ENCODE data around the gene PPP1R1C.
"Not testable (repeated sequence)": the region's sequence is repeated elsewhere in the genome, so short reads cannot be mapped to it uniquely, and the experiment has no call there.

Gene PPP1R1C

DNA sequence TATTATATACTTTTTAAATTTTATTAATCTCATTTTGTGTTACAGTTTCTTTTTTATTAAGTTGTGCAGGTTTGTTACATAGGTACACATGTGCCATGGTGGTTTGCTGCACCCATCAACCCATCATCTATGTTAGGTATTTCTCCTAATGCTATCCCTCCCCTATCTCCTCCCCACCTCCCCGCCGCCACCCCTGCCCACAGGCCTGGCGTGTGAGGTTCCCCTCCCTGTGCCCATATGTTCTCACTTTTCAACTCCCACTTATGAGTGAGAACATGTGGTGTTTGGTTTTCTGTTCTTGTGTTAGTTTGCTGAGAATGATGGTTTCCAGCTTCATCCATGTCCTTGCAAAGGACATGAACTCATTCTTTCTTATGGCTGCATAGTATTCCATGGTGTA lies 29.8 kb upstream of the PPP1R1C start:
- not testable (repeated sequence) for H3K9ac ChIP-seq (ENCODE audit: low read depth, low read length); H3K9me3 ChIP-seq (ENCODE audit: control insufficient read depth, insufficient read depth, low read length); H3K4me1 ChIP-seq (ENCODE audit: insufficient read depth, low read length)

DNA sequence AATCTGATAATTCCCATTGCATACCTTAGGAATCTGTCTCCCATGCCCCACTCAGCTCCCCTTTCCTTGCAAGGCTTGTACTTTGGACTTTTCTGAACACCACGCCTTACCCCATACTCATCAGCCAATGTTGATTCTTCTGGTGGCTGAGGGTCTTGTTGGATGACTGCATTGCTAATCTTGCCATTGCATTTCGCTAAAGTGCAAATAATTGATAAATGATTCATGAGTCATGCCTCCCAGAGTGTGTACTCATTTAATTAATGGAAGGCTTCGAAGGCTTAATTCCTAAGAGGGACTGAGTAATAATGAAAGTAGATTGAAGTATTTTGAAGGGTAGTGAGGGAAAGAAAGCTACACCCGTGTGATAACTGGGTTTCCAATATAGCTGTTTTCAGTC lies 28.0 kb upstream of the PPP1R1C start:
- Histone ChIP-seq H3K9ac (ENCODE audit: low read depth, low read length) (no peak overlapping the region), H3K9me3 (ENCODE audit: control insufficient read depth, insufficient read depth, low read length) (no peaks in the 10 kb centered on the region), H3K36me3 (ENCODE audit: insufficient read depth, low read length) (no peaks in the 10 kb centered on the region), H3K4me1 (ENCODE audit: insufficient read depth, low read length) (peaks cover 3% of the 10 kb centered on the region; the same call in 1 of the 2 replicates)

More for the DNA sequence above, 29.8 kb upstream of the PPP1R1C start:
- not testable (repeated sequence) for H3K36me3 ChIP-seq (ENCODE audit: insufficient read depth, low read length)

- H3K9ac ChIP-seq (ENCODE audit: low read depth, low read length) = no peak overlapping the region
- H3K4me1 ChIP-seq (ENCODE audit: insufficient read depth, low read length) = peaks cover 2% of the 10 kb centered on the region; the same call in 1 of the 2 replicates
- no peaks in the 10 kb centered on the region for H3K9me3 ChIP-seq (ENCODE audit: control insufficient read depth, insufficient read depth, low read length)
Measured at GRCh38 chr2:181958726-181959125, 26.9 kb upstream of the PPP1R1C start.

DNA sequence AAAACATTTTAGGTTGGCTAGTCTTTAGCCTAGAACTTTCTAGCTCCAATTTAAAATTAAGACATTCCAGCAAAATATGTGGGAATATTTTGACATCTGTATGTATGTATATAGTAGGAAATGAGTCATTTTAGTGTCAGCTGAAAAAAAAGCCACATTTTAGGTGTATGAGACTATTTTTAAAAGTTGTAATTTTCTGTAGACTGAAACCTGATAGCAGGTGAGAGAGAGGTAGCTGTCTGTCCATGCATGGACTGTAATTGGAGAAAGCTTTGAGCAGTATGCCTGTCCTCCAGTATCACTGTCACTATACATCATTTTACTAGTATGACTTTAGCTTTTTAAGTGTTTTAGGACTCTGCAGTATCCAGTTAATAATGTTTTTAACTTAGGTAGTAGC lies 26.1 kb upstream of the PPP1R1C start:
- Histone ChIP-seq H3K9me3 (ENCODE audit: control insufficient read depth, insufficient read depth, low read length) (no peaks in the 10 kb centered on the region), H3K9ac (ENCODE audit: low read depth, low read length) (no peak overlapping the region), H3K4me1 (ENCODE audit: insufficient read depth, low read length) (no peaks in the 10 kb centered on the region), H3K36me3 (ENCODE audit: insufficient read depth, low read length) (no peaks in the 10 kb centered on the region)

More at GRCh38 chr2:181958726-181959125, 26.9 kb upstream of the PPP1R1C start:
- H3K36me3 ChIP-seq (ENCODE audit: insufficient read depth, low read length) = no peaks in the 10 kb centered on the region

- not testable (repeated sequence) for H3K9me3 ChIP-seq (ENCODE audit: control insufficient read depth, insufficient read depth, low read length); H3K9ac ChIP-seq (ENCODE audit: low read depth, low read length); H3K4me1 ChIP-seq (ENCODE audit: insufficient read depth, low read length); H3K36me3 ChIP-seq (ENCODE audit: insufficient read depth, low read length)
Measured at GRCh38 chr2:181961167-181961566, 24.5 kb upstream of the PPP1R1C start.

- Histone ChIP-seq H3K36me3 (ENCODE audit: insufficient read depth, low read length) (no peaks in the 10 kb centered on the region), H3K4me1 (ENCODE audit: insufficient read depth, low read length) (no peaks in the 10 kb centered on the region), H3K9me3 (ENCODE audit: control insufficient read depth, insufficient read depth, low read length) (no peaks in the 10 kb centered on the region), H3K9ac (ENCODE audit: low read depth, low read length) (no peak overlapping the region)
Measured at GRCh38 chr2:181962142-181962541, 23.5 kb upstream of the PPP1R1C start.

DNA sequence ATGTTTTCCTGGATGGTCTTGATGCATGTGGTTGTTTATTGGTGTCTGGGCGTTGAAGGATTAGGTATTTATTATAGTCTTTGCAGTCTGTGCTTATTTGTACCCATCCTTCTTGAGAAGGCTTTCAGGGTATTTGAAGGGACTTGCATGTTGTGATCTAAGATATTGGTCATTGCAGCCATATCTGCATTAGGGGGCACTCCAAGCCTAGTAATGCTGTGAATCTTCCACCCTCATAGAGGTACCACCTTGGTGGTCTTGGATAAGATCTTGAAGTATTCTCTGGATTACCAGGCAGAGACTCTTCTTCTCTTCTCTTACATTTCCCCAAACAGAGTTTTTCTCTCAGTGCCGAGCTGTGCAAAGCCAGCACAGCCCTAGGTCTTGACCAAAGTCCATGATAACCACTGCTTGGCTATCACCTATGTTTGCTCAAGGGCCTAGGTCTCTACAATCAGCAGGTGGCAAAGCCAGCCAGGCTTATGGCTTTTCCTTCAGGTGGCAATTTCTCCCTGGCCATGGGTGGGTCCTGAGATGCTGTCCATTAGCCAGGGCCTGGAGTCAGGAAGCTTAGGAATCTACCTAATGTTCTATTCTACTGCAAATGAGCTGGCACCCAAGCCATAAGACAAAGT lies 15.4 kb upstream of the PPP1R1C start:
- no peaks in the 10 kb centered on the region for H3K4me1 ChIP-seq (ENCODE audit: insufficient read depth, low read length)
- no peak overlapping the region for H3K9ac ChIP-seq (ENCODE audit: low read depth, low read length)
- no peaks in the 10 kb centered on the region for H3K36me3 ChIP-seq (ENCODE audit: insufficient read depth, low read length)
- H3K9me3 ChIP-seq (ENCODE audit: control insufficient read depth, insufficient read depth, low read length) = no peaks in the 10 kb centered on the region

- Histone ChIP-seq H3K4me1 (ENCODE audit: insufficient read depth, low read length) (no peaks in the 10 kb centered on the region), H3K36me3 (ENCODE audit: insufficient read depth, low read length) (no peaks in the 10 kb centered on the region), H3K9ac (ENCODE audit: low read depth, low read length) (no peak overlapping the region), H3K9me3 (ENCODE audit: control insufficient read depth, insufficient read depth, low read length) (no peaks in the 10 kb centered on the region)
Measured at GRCh38 chr2:181971032-181971431, 14.6 kb upstream of the PPP1R1C start.

GRCh38 chr2:181972431-181973170 lies 13.1 kb upstream of the PPP1R1C start:
- Histone ChIP-seq H3K9me3 (ENCODE audit: control insufficient read depth, insufficient read depth, low read length) (no peaks in the 10 kb centered on the region), H3K36me3 (ENCODE audit: insufficient read depth, low read length) (no peaks in the 10 kb centered on the region), H3K9ac (ENCODE audit: low read depth, low read length) (no peak overlapping the region), H3K4me1 (ENCODE audit: insufficient read depth, low read length) (no peaks in the 10 kb centered on the region)

- no peaks in the 10 kb centered on the region for H3K9me3 ChIP-seq (ENCODE audit: control insufficient read depth, insufficient read depth, low read length)
- H3K4me1 ChIP-seq (ENCODE audit: insufficient read depth, low read length) = no peaks in the 10 kb centered on the region
- H3K9ac ChIP-seq (ENCODE audit: low read depth, low read length) = no peak overlapping the region
- H3K36me3 ChIP-seq (ENCODE audit: insufficient read depth, low read length) = no peaks in the 10 kb centered on the region
Measured at GRCh38 chr2:181973171-181973783, 12.4 kb upstream of the PPP1R1C start.

DNA sequence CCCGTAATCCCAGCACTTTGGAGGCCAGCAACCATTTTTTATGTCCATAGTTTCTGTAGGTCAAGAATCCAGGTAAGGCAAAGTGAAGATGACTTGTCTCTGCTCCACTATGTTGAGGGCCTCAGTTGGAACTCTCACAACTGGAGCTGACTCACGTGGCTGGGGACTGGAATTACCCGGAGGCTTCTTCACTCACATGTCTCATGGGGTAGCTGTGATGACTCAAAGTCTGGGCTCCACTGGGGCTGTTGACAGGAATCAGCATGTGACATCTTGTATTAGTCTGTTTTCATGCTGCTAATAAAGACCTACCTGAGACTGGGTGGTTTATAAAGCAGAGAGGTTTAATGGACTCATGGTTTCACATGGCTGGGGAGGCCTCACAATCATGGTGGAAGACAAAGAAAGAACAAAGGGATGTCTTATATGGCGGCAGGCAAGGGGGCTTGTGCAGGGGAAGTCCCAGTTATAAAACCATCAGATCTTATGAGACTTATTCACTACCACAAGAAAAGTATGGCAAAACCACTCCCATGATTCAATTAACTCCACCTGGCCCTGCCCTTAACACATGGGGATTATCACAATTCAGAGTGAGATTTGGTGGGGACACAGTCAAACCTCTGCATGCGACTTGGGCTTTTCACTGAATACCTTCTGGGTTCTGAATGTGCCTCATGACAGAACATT lies 7.8 kb upstream of the PPP1R1C start:
- H3K9me3 ChIP-seq (ENCODE audit: control insufficient read depth, insufficient read depth, low read length) = no peaks in the 10 kb centered on the region
- H3K36me3 ChIP-seq (ENCODE audit: insufficient read depth, low read length) = no peaks in the 10 kb centered on the region
- no peak overlapping the region for H3K9ac ChIP-seq (ENCODE audit: low read depth, low read length)
- H3K4me1 ChIP-seq (ENCODE audit: insufficient read depth, low read length) = no peaks in the 10 kb centered on the region

- Histone ChIP-seq H3K36me3 (ENCODE audit: insufficient read depth, low read length) (no peaks in the 10 kb centered on the region), H3K4me1 (ENCODE audit: insufficient read depth, low read length) (no peaks in the 10 kb centered on the region), H3K9me3 (ENCODE audit: control insufficient read depth, insufficient read depth, low read length) (no peaks in the 10 kb centered on the region), H3K9ac (ENCODE audit: low read depth, low read length) (no peak overlapping the region)
Measured at GRCh38 chr2:181978351-181979150, 7.1 kb upstream of the PPP1R1C start.

- H3K4me1 ChIP-seq (ENCODE audit: insufficient read depth, low read length) = no peaks in the 10 kb centered on the region
- H3K36me3 ChIP-seq (ENCODE audit: insufficient read depth, low read length) = no peaks in the 10 kb centered on the region
- no peaks in the 10 kb centered on the region for H3K9me3 ChIP-seq (ENCODE audit: control insufficient read depth, insufficient read depth, low read length)
- H3K9ac ChIP-seq (ENCODE audit: low read depth, low read length) = no peak overlapping the region
Measured at GRCh38 chr2:181984060-181984459, 1.6 kb upstream of the PPP1R1C start.
